ENCODE results near the gene ABCA7. TPM values are rescaled to one million over a fixed set of nuclear protein-coding genes. Genes with fewer than 3 reads are reported as not detected.

The ABCA7 gene
- total and polyA plus RNA-seq, 2 of the 8 experiments (the other 6 are each of a cell fraction or from before 2014, with no cell fraction given): 10.4 to 25.6 TPM

DNA sequence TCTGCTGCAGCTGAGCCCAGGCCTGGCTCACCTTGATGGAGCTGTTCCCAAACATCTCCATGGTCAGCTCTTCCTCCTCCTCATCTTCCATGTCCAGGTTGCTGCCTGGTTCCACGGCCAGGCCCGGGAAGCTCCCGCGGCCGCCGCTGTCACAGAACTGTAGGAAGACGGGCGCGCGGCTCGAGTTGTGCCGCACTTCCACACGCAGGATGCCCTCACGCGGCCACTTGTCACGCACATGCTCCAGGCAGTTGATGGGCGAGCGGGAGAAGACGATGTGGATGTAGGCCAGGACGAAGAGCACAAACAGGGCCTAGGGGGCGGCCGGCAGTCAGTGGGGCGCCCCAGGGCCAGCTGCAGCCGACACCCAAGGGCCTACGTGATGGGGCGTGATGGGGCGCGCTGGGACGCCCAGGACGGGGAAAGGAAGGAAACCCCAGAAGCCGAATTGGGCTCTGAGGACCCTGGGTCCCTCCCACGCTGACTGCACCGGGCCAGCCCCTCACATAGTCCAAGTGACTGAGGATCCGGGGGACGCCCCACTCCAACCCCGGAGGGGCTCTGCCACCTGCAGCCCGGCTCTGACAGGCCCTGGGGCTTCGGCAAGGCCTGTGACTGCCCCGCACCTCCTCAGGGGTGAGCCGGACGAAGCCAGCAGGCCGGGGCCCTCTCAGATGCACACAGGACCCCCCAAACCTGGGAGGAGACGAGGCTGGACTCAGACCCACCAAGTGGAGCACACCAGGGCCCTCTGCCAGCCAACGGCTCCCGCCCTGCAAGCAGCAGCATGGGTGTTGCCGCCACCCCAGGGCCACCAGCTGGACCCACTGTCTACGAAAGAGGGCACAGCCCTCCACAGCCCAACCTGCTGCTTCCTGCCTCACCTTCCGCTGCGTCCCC is 25.5 kb upstream of the ABCA7 start (continued):
- TF ChIP-seq HDAC6 (IDR thresholded peaks at IDR 0.05; ENCODE audit: low read depth, low read length): no peak
- no peak for TF ChIP-seq SP2 (IDR thresholded peaks at IDR 0.05; ENCODE audit: low read length)
- no peak for TF ChIP-seq KDM1A (IDR thresholded peaks at IDR 0.05; ENCODE audit: borderline replicate concordance, low read length)
- TF ChIP-seq GABPA (IDR thresholded peaks at IDR 0.05; ENCODE audit: borderline replicate concordance, insufficient read depth, low read length): no peak
- no peak for TF ChIP-seq CBX8 (IDR thresholded peaks at IDR 0.05; ENCODE audit: borderline replicate concordance, low read depth, low read length)
- no peak for TF ChIP-seq TAF1 (IDR thresholded peaks at IDR 0.05; ENCODE audit: low read depth, low read length)
- no peak for TF ChIP-seq RBBP5 (IDR thresholded peaks at IDR 0.05; ENCODE audit: borderline replicate concordance, low read depth, low read length)
- TF ChIP-seq EP300 (IDR thresholded peaks at IDR 0.05; ENCODE audit: borderline replicate concordance in 1 of 2, low read depth in 2 of 2, low read length in 2 of 2): no peak
